ENCODE results near the gene ARHGAP24. TPM values are rescaled to one million over a fixed set of nuclear protein-coding genes. Genes with fewer than 3 reads are reported as not detected.

Gene ARHGAP24
- total and polyA plus RNA-seq, 8 donors, result 22.0 to 35.0 (median 25.8) TPM

- no peaks in the 10 kb centered on the region for H3K4me1 ChIP-seq
- DNase-seq (no peak), ATAC-seq (no peak)
- no peaks in the 10 kb centered on the region for H3K36me3 ChIP-seq
- H3K4me3 ChIP-seq, result no peak overlapping the region
- intact Hi-C loops (cut with DNase I), result no loop called here
- H3K27ac ChIP-seq, result no peak overlapping the region
- no peaks in the 10 kb centered on the region for H3K27me3 ChIP-seq
- H3K9me3 ChIP-seq, result no peaks in the 10 kb centered on the region
- TF ChIP-seq CTCF (IDR thresholded peaks at IDR 0.05), result no peak
Observed at GRCh38 chr4:85866508-85866907, 391.6 kb downstream of the ARHGAP24 start.

GRCh38 chr4:85867271-85867670, 392.3 kb downstream of the ARHGAP24 start:
- H3K27ac ChIP-seq, result no peak overlapping the region
- no peak for TF ChIP-seq CTCF (IDR thresholded peaks at IDR 0.05)
- H3K4me1 ChIP-seq, result no peaks in the 10 kb centered on the region
- H3K9me3 ChIP-seq, result no peaks in the 10 kb centered on the region
- no peaks in the 10 kb centered on the region for H3K27me3 ChIP-seq
- no peaks in the 10 kb centered on the region for H3K36me3 ChIP-seq
- intact Hi-C loops (cut with DNase I), result no loop called here
- no peak for ATAC-seq
- no peak overlapping the region for H3K4me3 ChIP-seq
- no peak for DNase-seq

GRCh38 chr4:85869181-85869580, 394.2 kb downstream of the ARHGAP24 start:
- intact Hi-C loops (cut with DNase I), result no loop called here
- Histone ChIP-seq H3K27me3 (no peaks in the 10 kb centered on the region), H3K4me1 (no peaks in the 10 kb centered on the region), H3K36me3 (no peaks in the 10 kb centered on the region), H3K9me3 (no peaks in the 10 kb centered on the region), H3K27ac (no peak overlapping the region), H3K4me3 (no peak overlapping the region)
- TF ChIP-seq CTCF (IDR thresholded peaks at IDR 0.05), result no peak
- ATAC-seq (no peak), DNase-seq (no peak)

- no peak for TF ChIP-seq CTCF (IDR thresholded peaks at IDR 0.05)
- Histone ChIP-seq H3K36me3 (no peaks in the 10 kb centered on the region), H3K27ac (no peak overlapping the region), H3K27me3 (no peaks in the 10 kb centered on the region), H3K9me3 (no peaks in the 10 kb centered on the region), H3K4me1 (no peaks in the 10 kb centered on the region), H3K4me3 (no peak overlapping the region)
- intact Hi-C loops (cut with DNase I), result no loop called here
- ATAC-seq, result no peak
- no peak for DNase-seq
Observed at GRCh38 chr4:85870298-85871083, 395.5 kb downstream of the ARHGAP24 start.

GRCh38 chr4:85873566-85873965, 398.6 kb downstream of the ARHGAP24 start:
- H3K36me3 ChIP-seq, result no peaks in the 10 kb centered on the region
- H3K27ac ChIP-seq, result no peak overlapping the region
- intact Hi-C loops (cut with DNase I), result no loop called here
- H3K4me3 ChIP-seq, result no peak overlapping the region
- H3K27me3 ChIP-seq, result no peaks in the 10 kb centered on the region
- no peaks in the 10 kb centered on the region for H3K4me1 ChIP-seq
- no peak for TF ChIP-seq CTCF (IDR thresholded peaks at IDR 0.05)
- no peaks in the 10 kb centered on the region for H3K9me3 ChIP-seq
- no peak for DNase-seq
- ATAC-seq, result no peak
